HG02759 (cell line): Measurements from ENCODE around the gene UBE2O.

Experiments
- ATAC-seq: cut with Tn5 transposase; IDR thresholded peaks from one replicate; pipeline ENCODE4 v1.9.1; 2021; ENCODE audit warnings: mild to moderate bottlenecking, moderate library complexity; ENCODE audit not compliant: unreplicated experiment

UBE2O gene

GRCh38 chr17:76442341-76443338, 10.3 kb downstream of the UBE2O start:
- ATAC-seq: no peak

- ATAC-seq: no peak
These were observed 11.1 kb downstream of the UBE2O start for GRCh38 chr17:76441686-76442340.

GRCh38 chr17:76440751-76441362, 12.1 kb downstream of the UBE2O start:
- no peak for ATAC-seq

DNA sequence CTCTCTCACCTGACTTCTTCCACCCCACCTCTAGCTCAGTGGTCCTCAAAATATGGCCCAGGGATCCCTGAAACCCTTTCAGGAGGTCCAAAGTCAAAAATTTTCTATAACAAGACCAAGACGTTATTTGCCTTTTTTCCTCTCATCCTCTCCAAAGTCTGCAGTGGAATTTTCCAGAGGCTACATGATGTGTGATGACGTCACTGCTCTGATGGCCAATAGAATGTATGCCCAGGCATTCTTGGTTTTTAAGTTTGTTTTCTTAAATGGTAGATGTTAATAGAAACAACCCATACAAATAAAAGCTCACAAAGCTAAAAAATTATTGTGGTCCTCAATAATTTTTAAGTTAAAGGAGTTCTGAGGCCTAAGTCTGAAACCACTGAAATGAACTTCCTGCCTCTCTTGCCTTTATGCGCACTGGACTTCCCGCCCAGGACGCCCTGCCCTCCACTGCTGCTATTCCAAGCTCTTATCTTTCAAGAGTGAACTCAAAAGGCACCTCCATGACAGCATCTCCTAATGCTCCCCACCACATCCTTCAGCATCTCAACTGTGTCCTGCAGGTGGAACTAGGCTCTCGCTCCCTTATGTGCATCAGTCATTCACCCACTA, 13.5 kb downstream of the UBE2O start:
- ATAC-seq: no peak

DNA sequence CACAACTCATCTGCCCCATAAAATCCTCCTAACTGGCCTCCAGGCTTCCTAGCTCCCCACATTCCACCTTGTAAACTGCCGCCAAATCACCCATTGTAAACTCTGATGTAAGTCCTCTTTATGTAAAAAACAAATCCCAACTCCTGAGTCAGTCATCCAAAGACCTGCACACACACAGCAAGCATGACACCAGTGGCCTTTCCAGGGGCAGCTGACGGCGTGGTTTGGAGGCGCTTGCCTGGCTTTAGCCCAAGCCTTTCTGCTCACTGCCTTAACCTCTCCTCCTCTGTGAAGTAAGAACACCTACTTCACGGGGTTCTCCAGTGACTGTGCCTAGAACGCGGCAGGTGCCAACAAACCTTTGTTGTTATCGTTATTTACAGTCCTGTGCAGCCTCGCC, 14.0 kb downstream of the UBE2O start:
- no peak for ATAC-seq

- ATAC-seq: no peak
These were observed 15.2 kb downstream of the UBE2O start for GRCh38 chr17:76437467-76438402.

DNA sequence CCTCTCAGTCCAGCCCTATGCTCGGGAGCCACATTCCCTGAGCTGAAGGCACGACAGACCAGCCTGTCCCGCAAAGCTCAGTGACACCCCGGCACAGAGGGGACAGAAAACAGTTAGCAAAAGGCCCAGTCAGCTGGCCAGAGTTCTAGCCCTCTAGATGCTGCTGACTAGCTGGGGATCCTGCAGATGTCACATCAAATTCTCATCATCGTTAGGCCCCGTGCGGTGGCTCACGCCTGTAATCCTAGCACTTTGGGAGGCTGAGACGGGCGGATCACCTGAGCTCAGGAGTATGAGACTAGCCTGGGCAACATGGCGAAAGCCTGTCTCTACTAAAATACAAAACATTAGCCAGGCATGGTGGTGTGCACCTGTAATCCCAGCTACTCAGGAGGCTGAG, 17.2 kb downstream of the UBE2O start:
- no peak for ATAC-seq

- ATAC-seq: no peak
These were observed 18.1 kb downstream of the UBE2O start for GRCh38 chr17:76434870-76435269.

DNA sequence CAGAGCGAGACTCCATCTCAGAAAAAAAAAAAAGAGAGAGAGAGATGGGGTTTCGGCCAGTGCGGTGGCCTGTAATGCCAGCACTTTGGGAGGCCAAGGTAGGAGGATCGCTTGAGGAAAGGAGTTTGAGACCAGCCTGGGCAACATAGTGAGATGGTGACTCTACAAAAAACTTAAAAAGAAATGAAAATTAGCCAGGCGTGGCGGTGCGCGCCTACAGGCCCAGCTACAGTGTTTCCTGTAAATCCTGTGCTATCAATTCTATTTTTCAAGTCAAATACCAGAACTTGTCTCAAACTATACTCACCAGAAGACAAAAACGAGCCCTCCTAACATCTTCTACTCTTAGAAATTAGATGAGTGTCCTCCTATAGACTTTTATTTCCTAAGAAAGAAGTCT, 19.3 kb downstream of the UBE2O start:
- ATAC-seq: no peak

DNA sequence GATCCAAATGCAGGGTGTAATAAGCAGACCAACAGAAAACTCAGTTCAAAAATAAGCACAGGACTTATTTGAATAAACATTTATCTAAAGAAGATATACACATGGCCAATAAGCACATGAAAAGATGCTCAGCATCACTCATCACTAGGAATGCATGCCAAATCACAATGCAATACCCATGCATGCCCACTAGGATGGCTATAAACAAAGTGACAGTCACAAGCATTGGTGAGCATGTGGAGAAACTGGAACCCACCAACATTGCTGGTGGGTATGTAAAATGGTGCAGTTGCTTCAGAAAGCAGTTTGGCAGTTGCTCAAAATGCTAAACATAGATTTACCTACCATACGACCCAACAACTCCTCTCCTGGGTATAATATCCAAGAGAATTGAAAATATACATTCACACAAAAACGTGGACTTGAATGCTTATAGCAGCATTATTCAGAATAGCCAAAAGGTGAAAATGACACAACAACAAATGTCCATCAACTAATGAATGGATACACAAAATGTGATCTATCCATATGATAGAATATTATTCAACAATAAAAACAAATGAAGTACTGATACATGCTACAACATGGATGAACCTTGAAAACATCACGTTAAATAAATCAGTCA, 20.1 kb downstream of the UBE2O start:
- no peak for ATAC-seq

- no peak for ATAC-seq
These were observed 20.9 kb downstream of the UBE2O start for GRCh38 chr17:76432004-76432403.

- ATAC-seq: no peak
These were observed 21.4 kb downstream of the UBE2O start for GRCh38 chr17:76431509-76431908.

- no peak for ATAC-seq
These were observed 24.4 kb downstream of the UBE2O start for GRCh38 chr17:76428511-76428910.

DNA sequence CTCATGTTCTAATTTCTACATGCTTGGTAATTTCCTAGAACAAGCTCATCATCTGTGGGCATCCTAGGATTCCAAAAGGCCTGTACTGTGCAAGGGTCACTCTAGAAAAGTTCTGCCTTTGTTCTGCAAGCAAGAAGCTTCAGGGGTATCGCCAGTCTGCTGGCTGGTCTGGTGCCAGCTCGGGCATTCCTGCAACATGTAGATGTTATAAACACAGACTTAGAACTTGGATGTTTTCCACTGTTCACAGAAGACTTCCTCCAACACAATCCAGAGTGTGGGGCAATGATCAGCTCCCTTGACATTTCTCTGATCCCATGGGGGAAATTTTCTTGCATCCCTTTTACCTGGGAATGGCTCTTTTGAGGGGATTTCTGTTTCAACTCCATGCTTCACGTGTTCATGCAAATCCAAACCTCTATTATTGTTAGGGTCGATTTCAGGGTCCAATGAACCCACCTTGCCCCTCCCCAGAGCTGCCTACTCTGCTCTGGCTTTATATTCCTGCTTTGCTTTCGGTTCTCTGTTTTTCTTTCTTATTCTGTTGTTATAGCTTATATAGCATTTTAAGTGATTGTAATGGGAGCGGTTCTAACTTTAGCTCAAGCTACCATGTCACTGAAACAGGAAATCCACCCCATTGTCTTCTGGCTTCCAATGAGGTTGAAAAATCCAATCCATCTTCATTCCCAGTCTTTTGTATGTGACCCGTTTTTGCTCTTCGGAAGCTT, 25.3 kb downstream of the UBE2O start:
- ATAC-seq: no peak

DNA sequence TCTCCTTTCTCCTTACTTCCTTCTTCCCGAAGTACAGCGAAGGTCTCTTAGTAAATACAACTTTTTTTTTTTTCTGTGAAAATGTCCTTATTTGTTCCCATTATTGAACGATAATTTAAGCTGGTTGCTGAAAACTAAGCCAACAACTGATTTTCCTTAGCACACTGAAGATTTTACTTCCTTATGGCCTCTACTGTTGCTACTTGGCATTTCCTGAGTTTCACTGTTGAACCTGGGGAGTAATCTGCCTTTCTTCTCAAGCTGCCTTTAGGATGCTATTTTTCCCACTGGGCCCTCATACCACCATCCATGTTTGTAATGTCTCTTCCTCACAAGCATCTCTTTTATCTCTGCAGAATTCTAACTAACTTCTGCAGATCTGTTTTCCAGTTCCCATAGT, 26.1 kb downstream of the UBE2O start:
- no peak for ATAC-seq

DNA sequence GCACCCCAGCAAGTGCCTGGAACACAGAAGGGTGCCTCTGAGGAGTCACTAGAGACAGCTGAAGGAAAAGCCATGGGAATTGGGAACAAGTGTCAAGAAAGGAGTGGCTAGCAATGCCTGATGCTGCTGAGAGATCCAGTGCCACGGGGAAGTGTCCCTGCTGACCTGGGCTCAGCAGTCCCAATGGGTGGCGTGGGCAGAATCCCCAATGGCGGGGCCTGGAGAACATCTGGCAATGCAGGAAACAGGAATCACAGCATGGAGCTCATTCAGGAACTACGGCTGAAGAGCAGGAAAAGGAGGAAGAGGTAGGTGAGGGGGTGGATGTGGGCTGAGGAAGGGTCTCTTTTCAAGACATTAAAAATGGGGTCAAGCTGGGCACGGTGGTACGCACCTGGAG, 30.1 kb downstream of the UBE2O start:
- no peak for ATAC-seq

GRCh38 chr17:76422406-76422805, 30.5 kb downstream of the UBE2O start:
- no peak for ATAC-seq

- ATAC-seq: no peak
These were observed 31.9 kb downstream of the UBE2O start for GRCh38 chr17:76421044-76421407.

DNA sequence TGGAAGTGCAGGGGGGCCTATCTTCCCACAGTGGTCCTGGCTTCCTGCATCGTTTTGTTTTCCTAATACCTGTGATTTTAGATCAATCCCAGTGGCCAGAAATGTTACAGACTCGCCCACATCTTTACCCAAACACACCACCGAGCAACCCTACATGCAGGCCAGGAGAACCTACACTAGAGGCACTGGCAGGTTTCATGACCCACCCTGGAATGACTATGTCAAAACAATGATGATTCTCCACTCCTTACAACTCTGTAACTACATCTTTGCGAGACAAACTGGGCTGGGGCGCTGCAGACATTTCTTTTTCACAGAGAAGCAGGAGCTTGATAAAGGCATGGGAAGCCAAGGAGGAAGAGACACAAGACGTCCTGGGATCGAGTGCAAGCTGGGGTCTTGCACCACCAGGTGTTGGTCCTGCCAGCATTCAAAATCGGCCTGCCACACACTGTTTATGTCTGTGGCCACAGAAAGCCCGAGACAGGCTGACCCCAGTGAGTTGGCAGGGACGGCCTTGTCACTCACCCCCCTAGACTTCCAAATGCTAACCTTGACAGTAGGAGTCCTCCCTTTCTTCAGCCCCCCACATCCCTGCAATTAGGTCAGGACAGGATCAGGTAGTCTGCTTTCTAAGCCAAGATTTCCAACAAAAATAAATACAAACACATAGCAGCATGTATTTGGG, 32.5 kb downstream of the UBE2O start:
- ATAC-seq: no peak
